ENCODE measurements around the gene LRRC32. TPM values are rescaled to one million over a fixed set of nuclear protein-coding genes. Genes with fewer than 3 reads are reported as not detected.

LRRC32 gene
- polyA plus RNA-seq, 2 of the 4 experiments (the other 2 are of a cell fraction) = 0.25 to 0.62 TPM

DNA sequence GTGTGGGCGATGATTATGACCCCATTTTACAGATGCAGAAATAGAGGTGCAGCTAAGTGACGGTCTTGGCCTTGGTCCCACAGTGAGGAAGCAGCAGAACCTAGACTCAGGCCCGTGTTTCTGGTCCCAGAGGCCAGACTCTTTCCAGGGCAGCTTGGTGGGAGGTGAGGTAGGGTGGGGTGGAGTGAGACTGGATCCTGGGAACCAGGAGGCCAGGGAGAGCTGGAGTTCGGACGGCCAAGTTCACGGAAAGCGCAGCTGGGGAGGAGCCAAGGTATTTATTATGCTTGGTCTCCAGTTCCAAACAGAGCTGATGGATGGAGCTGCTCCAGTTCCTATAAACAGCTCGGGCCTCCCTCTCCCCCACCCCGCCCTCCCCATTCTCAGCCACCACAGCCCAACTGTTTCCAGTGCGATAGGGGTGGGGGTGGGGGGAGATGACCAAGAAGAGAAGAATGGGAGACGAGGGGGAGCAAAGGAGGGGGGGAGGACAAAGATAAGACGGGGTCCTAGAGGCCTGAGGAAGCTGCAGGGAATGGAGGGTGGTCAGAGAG is 16.2 kb downstream of the LRRC32 start:
- ATAC-seq = no peak
- DNase-seq (ENCODE audit: low read depth in 1 of 2, low spot score in 1 of 2) = no peak
- Histone ChIP-seq H3K4me1 (no peaks in the 10 kb centered on the region), H3K4me3 (no peak overlapping the region), H3K27ac (no peak overlapping the region), H3K4me2 (no peak overlapping the region), H3K9me3 (no peaks in the 10 kb centered on the region)
- WGBS (ENCODE audit: missing lambda C conversion rate) = 75% methylated on average over 9 of the region's 12 CpGs
- TF ChIP-seq HOXB5 (CRISPR knock-in tag; IDR thresholded peaks at IDR 0.05) (no peak), FOXS1 (CRISPR knock-in tag; IDR thresholded peaks at IDR 0.05) (no peak), ZNF302 (CRISPR knock-in tag; IDR thresholded peaks at IDR 0.05) (no peak), EP300 (IDR thresholded peaks at IDR 0.05) (no peak)
- ChIA-PET CTCF (interaction anchor here (1.1 to 2.2 kb wide), 3 partner anchors 13 to 417 kb away, joined by 3 to 10 read pairs (median 4); no protein-coding TSS in a partner anchor), POLR2A (no interaction called here)
- no peak for FAIRE-seq

DNA sequence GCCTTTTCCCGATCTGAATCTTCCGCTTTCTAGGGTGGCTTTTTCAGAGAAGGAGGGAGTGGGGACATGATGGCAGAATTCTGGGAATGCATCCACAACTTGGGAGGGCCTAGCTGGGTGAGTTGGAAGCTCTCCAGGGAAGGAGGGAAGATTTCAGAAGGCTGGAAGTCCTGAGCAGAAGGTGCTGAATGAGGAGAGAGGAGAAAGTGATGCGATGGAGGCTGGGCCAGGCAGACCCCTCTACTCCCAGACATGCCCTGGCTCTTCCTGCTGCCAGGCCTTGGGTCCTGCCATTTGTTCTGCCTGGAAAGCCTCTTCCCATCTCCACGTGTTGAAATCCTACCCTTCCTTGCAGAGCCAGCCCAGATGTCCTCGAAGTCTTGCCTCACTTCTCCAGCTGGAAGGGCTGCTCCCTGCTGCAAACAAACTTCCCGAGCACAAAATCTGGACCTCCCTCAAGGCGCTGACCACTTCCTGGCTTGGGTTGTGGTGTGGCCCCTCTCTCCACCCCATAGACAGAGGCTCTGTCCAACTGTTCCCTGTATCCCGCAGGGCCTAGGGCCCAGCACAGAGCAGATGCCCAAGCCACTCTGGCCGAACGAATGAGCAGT is 16.8 kb downstream of the LRRC32 start:
- H3K27ac ChIP-seq = no peak overlapping the region
- ChIA-PET POLR2A (no interaction called here), CTCF (interaction anchor here (1.0 to 2.2 kb wide), 4 partner anchors 9 to 416 kb away, joined by 3 to 10 read pairs (median 4); no protein-coding TSS in a partner anchor)
- H3K4me3 ChIP-seq = no peak overlapping the region
- H3K4me1 ChIP-seq = no peaks in the 10 kb centered on the region
- 77% methylated on average over 8 of the region's 10 CpGs for WGBS (ENCODE audit: missing lambda C conversion rate)
- no peak for TF ChIP-seq CBX2 (IDR thresholded peaks at IDR 0.05; ENCODE audit: borderline replicate concordance, low read depth)
- TF ChIP-seq, protein P1, sequence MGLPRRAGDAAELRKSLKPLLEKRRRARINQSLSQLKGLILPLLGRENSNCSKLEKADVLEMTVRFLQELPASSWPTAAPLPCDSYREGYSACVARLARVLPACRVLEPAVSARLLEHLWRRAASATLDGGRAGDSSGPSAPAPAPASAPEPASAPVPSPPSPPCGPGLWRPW (IDR thresholded peaks at IDR 0.05) = no peak
- no peak for TF ChIP-seq SREBF2 (IDR thresholded peaks at IDR 0.05)
- TF ChIP-seq ESRRA (IDR thresholded peaks at IDR 0.05; ENCODE audit: borderline replicate concordance, low read length) = no peak
- TF ChIP-seq, protein P2, sequence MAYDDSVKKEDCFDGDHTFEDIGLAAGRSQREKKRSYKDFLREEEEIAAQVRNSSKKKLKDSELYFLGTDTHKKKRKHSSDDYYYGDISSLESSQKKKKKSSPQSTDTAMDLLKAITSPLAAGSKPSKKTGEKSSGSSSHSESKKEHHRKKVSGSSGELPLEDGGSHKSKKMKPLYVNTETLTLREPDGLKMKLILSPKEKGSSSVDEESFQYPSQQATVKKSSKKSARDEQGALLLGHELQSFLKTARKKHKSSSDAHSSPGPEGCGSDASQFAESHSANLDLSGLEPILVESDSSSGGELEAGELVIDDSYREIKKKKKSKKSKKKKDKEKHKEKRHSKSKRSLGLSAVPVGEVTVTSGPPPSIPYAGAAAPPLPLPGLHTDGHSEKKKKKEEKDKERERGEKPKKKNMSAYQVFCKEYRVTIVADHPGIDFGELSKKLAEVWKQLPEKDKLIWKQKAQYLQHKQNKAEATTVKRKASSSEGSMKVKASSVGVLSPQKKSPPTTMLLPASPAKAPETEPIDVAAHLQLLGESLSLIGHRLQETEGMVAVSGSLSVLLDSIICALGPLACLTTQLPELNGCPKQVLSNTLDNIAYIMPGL (CRISPR knock-in tag; IDR thresholded peaks at IDR 0.05; ENCODE audit: borderline replicate concordance) = no peak
- TF ChIP-seq RARB (CRISPR knock-in tag; IDR thresholded peaks at IDR 0.05) = no peak
- no peak for TF ChIP-seq SMC3 (IDR thresholded peaks at IDR 0.05)
- TF ChIP-seq, protein P3, sequence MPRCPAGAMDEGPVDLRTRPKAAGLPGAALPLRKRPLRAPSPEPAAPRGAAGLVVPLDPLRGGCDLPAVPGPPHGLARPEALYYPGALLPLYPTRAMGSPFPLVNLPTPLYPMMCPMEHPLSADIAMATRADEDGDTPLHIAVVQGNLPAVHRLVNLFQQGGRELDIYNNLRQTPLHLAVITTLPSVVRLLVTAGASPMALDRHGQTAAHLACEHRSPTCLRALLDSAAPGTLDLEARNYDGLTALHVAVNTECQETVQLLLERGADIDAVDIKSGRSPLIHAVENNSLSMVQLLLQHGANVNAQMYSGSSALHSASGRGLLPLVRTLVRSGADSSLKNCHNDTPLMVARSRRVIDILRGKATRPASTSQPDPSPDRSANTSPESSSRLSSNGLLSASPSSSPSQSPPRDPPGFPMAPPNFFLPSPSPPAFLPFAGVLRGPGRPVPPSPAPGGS (IDR thresholded peaks at IDR 0.05) = no peak
- TF ChIP-seq, protein P4, sequence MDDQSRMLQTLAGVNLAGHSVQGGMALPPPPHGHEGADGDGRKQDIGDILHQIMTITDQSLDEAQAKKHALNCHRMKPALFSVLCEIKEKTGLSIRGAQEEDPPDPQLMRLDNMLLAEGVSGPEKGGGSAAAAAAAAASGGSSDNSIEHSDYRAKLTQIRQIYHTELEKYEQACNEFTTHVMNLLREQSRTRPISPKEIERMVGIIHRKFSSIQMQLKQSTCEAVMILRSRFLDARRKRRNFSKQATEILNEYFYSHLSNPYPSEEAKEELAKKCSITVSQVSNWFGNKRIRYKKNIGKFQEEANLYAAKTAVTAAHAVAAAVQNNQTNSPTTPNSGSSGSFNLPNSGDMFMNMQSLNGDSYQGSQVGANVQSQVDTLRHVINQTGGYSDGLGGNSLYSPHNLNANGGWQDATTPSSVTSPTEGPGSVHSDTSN (IDR thresholded peaks at IDR 0.05) = no peak
- no peak for TF ChIP-seq HDAC2 (IDR thresholded peaks at IDR 0.05)
- no peak for DNase-seq (ENCODE audit: low read depth in 1 of 2, low spot score in 1 of 2)
- H3K4me2 ChIP-seq = no peak overlapping the region
- no peak for ATAC-seq
- no peak for FAIRE-seq
- no peaks in the 10 kb centered on the region for H3K9me3 ChIP-seq

DNA sequence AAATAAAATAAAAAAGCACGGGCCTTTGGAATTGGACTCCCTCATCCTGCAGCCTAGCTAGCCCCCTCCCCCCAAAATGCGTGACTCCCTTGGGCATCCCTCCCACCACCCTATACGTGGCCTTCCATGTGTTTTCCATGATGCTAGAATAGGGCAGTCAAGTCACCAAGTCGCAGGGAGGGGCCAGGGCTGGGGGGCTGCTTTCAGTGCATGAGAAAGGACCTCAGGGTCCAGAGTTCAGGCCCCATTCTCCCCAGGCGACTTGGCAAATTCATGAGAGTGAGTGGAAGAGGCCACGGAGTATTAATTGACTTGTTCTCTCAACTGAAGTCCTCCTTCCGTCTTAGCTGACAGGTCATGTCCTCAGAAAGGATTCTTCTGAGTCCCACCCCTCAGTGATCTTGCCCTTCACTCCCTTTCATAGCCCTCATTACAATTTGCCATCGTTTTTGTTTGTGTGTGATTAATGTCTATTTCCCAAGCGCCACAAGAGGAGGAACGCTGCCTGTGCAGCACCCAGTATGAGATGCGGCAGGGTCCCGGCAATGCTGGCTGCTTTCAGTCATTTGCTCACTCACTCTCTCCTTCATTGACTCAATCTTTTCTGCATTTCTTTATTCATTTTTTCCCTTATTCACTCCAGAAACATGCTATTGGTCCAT is 17.4 kb downstream of the LRRC32 start:
- FAIRE-seq (no peak), ATAC-seq (no peak), DNase-seq (ENCODE audit: low read depth in 1 of 2, low spot score in 1 of 2) (no peak)
- POLR2A ChIA-PET = no interaction called here
- Histone ChIP-seq H3K9me3 (no peaks in the 10 kb centered on the region), H3K4me2 (no peak overlapping the region), H3K4me3 (no peak overlapping the region), H3K27ac (no peak overlapping the region), H3K4me1 (no peaks in the 10 kb centered on the region)
- WGBS (ENCODE audit: missing lambda C conversion rate) = 70% methylated on average over 12 of the region's 12 CpGs
- CTCF ChIA-PET = interaction anchor here (1.0 to 2.2 kb wide), 4 partner anchors 8 to 27 kb away, joined by 3 to 10 read pairs (median 4); no protein-coding TSS in a partner anchor
- TF ChIP-seq SMC3 (IDR thresholded peaks at IDR 0.05) (no peak), RARB (CRISPR knock-in tag; IDR thresholded peaks at IDR 0.05) (no peak), ZNF302 (CRISPR knock-in tag; IDR thresholded peaks at IDR 0.05) (no peak), PHF8 (IDR thresholded peaks at IDR 0.05; ENCODE audit: borderline replicate concordance, low read depth) (no peak), MAZ (IDR thresholded peaks at IDR 0.05; ENCODE audit: borderline replicate concordance, low read depth, low read length) (no peak), HOXB5 (CRISPR knock-in tag; IDR thresholded peaks at IDR 0.05) (no peak), CHD4 (IDR thresholded peaks at IDR 0.05; ENCODE audit: borderline replicate concordance) (no peak), POLR2A (IDR thresholded peaks at IDR 0.05; ENCODE audit: low read length) (no peak), SREBF2 (IDR thresholded peaks at IDR 0.05) (no peak), RNF2 (IDR thresholded peaks at IDR 0.05; ENCODE audit: borderline replicate concordance, low read depth) (no peak), HDAC2 (IDR thresholded peaks at IDR 0.05) (no peak), JUNB (IDR thresholded peaks at IDR 0.05) (no peak), CHD2 (IDR thresholded peaks at IDR 0.05; ENCODE audit: low read length, partially characterized antibody) (no peak), BHLHE40 (IDR thresholded peaks at IDR 0.05; ENCODE audit: low read depth, low read length) (no peak), HOXB13 (CRISPR knock-in tag; IDR thresholded peaks at IDR 0.05; ENCODE audit: low read depth) (no peak)
- TF ChIP-seq, protein P5, sequence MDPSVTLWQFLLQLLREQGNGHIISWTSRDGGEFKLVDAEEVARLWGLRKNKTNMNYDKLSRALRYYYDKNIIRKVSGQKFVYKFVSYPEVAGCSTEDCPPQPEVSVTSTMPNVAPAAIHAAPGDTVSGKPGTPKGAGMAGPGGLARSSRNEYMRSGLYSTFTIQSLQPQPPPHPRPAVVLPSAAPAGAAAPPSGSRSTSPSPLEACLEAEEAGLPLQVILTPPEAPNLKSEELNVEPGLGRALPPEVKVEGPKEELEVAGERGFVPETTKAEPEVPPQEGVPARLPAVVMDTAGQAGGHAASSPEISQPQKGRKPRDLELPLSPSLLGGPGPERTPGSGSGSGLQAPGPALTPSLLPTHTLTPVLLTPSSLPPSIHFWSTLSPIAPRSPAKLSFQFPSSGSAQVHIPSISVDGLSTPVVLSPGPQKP (IDR thresholded peaks at IDR 0.05; ENCODE audit: low read depth, low read length) = no peak
- TF ChIP-seq, protein P6, sequence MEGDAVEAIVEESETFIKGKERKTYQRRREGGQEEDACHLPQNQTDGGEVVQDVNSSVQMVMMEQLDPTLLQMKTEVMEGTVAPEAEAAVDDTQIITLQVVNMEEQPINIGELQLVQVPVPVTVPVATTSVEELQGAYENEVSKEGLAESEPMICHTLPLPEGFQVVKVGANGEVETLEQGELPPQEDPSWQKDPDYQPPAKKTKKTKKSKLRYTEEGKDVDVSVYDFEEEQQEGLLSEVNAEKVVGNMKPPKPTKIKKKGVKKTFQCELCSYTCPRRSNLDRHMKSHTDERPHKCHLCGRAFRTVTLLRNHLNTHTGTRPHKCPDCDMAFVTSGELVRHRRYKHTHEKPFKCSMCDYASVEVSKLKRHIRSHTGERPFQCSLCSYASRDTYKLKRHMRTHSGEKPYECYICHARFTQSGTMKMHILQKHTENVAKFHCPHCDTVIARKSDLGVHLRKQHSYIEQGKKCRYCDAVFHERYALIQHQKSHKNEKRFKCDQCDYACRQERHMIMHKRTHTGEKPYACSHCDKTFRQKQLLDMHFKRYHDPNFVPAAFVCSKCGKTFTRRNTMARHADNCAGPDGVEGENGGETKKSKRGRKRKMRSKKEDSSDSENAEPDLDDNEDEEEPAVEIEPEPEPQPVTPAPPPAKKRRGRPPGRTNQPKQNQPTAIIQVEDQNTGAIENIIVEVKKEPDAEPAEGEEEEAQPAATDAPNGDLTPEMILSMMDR (IDR thresholded peaks at IDR 0.05) = no peak

Data from A549 (cell line).